Sigmoid colon (tissue), 4 donors: ENCODE data around the gene CBFA2T3.

ENCODE experiments used
- CTCF ChIP-seq, 4 experiments: fragments of 450-650 bp in 3 of 4; fragments of 200-600 bp in 1 of 4; IDR thresholded peaks; one replicate each; pipeline ENCODE4 v1.5.1; 2016 to 2019; ENCODE audit warnings: antibody characterized with exemption in 4 of 4, mild to moderate bottlenecking in 3 of 4, moderate library complexity in 2 of 4
- EP300 ChIP-seq, 4 donors: sonication (generic); formaldehyde crosslinking; IDR thresholded peaks; one replicate each; pipeline ENCODE4 v1.6.1; 2017; ENCODE audit warnings: antibody characterized with exemption in 4 of 4
- POLR2A ChIP-seq, 2 donors: fragments of 450-650 bp; IDR thresholded peaks; one replicate each; pipeline ENCODE4 v1.6.1; 2016; ENCODE audit warnings: antibody characterized with exemption in 2 of 2, mild to moderate bottlenecking in 2 of 2, moderate library complexity in 2 of 2
- POLR2AphosphoS5 ChIP-seq, 4 donors: sonication (generic); formaldehyde crosslinking; IDR thresholded peaks; one replicate each; pipeline ENCODE4 v1.6.1; 2017; ENCODE audit warnings: antibody characterized with exemption in 4 of 4

DNA sequence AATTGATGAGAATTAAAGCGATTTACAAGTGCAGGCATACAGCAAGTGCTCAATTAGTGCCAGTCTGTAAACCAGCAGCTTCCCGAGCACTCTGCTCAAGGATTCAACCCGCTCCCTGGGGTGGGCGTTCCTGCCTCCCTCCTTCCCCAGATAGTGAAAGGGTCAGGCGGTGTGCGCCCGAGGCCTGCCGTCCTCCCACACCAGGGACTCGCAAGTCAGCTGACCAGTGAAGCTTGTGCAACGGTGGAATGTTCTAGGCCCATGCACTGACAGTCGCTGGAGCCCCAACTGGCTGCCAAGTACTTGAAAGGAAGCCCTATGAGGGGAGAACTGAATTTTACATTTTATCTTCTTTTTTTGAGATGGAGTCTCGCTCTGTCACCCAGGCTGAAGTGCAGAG is 57.1 kb downstream of the CBFA2T3 start:
- TF ChIP-seq CTCF (IDR thresholded peaks at IDR 0.05): no peak
- no peak for TF ChIP-seq POLR2A (IDR thresholded peaks at IDR 0.05)
- TF ChIP-seq EP300 (IDR thresholded peaks at IDR 0.05): no peak
- no peak for TF ChIP-seq POLR2AphosphoS5 (IDR thresholded peaks at IDR 0.05)
